Karpas-422 (cell line): ENCODE data around the gene SIPA1. TPM values are rescaled to one million over a fixed set of nuclear protein-coding genes. Genes with fewer than 3 reads are reported as not detected.

Experiments
- DNase-seq: peaks from one replicate; pipeline ENCODE4 v3.0.0-alpha.2; 2015
- H2AFZ ChIP-seq: fragments of 200-600 bp; sonication (generic); 2 replicates; pipeline ENCODE4 v1.6.1; 2014; ENCODE audit warnings: antibody characterized with exemption, low read length, mixed read lengths
- H3K27ac ChIP-seq: fragments of 200-600 bp; sonication (generic); 2 replicates; pipeline ENCODE4 v1.5.1; 2014; ENCODE audit warnings: mild to moderate bottlenecking, low read length, moderate library complexity
- H3K27me3 ChIP-seq: fragments of 200-600 bp; sonication (generic); 2 replicates; pipeline ENCODE4 v1.6.1; 2014; ENCODE audit warnings: low read length, mixed read lengths
- H3K36me3 ChIP-seq: fragments of 200-600 bp; sonication (generic); 2 replicates; pipeline ENCODE4 v1.6.1; 2014; ENCODE audit warnings: low read length, mixed read lengths; ENCODE audit not compliant: insufficient read depth
- H3K4me1 ChIP-seq: fragments of 200-600 bp; sonication (generic); 2 replicates; pipeline ENCODE4 v1.6.1; 2014; ENCODE audit warnings: mild to moderate bottlenecking, low read length, mixed read lengths
- H3K4me2 ChIP-seq: fragments of 200-600 bp; sonication (generic); 2 replicates; pipeline ENCODE4 v1.6.1; 2014; ENCODE audit warnings: low read length, low read depth, mild to moderate bottlenecking; ENCODE audit not compliant: poor library complexity, severe bottlenecking
- H3K4me3 ChIP-seq: fragments of 200-600 bp; sonication (generic); 2 replicates; pipeline ENCODE4 v1.5.1; 2014; ENCODE audit warnings: mild to moderate bottlenecking, antibody characterized with exemption, low read length, mixed read lengths
- H3K79me2 ChIP-seq: fragments of 200-600 bp; sonication (generic); 2 replicates; pipeline ENCODE4 v1.6.1; 2014; ENCODE audit warnings: mild to moderate bottlenecking, low read length, mixed read lengths
- H3K9ac ChIP-seq: fragments of 200-600 bp; sonication (generic); 2 replicates; pipeline ENCODE4 v1.6.0; 2014; ENCODE audit warnings: low read length
- H3K9me2 ChIP-seq: fragments of 200-600 bp; sonication (generic), shearing (Covaris generic); replicated peaks from 2 replicates; pipeline ENCODE4 v1.6.0; 2014; ENCODE audit warnings: mild to moderate bottlenecking, low read length, moderate library complexity; ENCODE audit not compliant: insufficient read depth
- H3K9me3 ChIP-seq: fragments of 300-700, 200-600 bp; sonication (generic); 2 replicates; pipeline ENCODE4 v1.6.1; 2014; ENCODE audit warnings: low read length, mixed read lengths
- H4K20me1 ChIP-seq: fragments of 200-600 bp; sonication (generic); 2 replicates; pipeline ENCODE4 v1.6.1; 2014; ENCODE audit warnings: mild to moderate bottlenecking, antibody characterized with exemption, low read length, low read depth; ENCODE audit not compliant: insufficient read depth
- total RNA-seq: library from RNA; depleted of rRNA; stranded (reverse); fragments of >200 nt; shearing (Covaris generic); gene quantifications from 2 replicates; pipeline ENCODE4 v1.2.3, GENCODE V29; 2014; ENCODE audit warnings: low replicate concordance

SIPA1 gene
- total RNA-seq, 1 experiment from 2014 or later = 74.6 TPM

DNA sequence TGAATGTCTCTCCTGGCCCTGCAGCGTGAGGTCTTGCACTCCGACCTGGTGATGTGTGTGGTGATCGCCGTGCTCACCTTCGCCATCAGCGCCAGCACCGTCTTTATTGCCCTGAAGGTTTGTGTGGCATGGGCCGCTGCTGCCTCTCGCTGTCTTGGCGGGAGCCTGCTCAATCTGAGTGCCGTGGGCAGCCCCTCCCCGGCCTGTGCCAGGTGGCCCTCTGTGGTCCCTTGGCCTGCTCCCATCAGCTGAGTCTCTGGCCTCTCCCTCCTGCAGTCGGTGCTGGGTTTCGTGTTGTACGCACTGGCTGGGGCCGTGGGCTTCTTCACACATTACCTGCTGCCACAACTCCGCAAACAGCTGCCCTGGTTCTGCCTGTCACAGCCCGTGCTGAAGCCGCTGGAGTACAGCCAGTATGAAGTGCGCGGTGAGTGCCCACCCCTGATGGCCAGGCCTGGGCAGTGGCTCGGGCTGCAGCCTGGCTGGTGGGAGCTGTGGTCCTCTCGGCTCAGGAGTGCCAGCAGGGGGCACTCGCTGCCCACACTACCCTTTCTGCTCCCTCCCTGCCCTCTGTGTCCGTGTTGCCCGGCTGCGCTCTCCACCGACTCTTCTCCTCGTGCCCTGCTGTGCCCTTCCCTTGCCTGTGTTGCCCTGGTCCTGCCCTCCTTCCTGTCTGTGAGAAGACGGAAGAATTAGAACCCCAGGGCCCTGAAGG, 12.1 kb upstream of the SIPA1 start:
- H3K4me1 ChIP-seq = no peaks in the 10 kb centered on the region
- no peak overlapping the region for H2AFZ ChIP-seq
- H4K20me1 ChIP-seq = 0 out of 2 replicates have a peak, but pooled peaks cover 9% of the 10 kb centered on the region
- no peaks in the 10 kb centered on the region for H3K27me3 ChIP-seq
- peaks cover 20% of the 10 kb centered on the region; the same call in 1 of the 2 replicates for H3K36me3 ChIP-seq
- H3K4me2 ChIP-seq = no peak overlapping the region
- no peaks in the 10 kb centered on the region for H3K9me2 ChIP-seq
- H3K4me3 ChIP-seq = no peak overlapping the region
- no peaks in the 10 kb centered on the region for H3K9me3 ChIP-seq
- no peak overlapping the region for H3K27ac ChIP-seq
- H3K79me2 ChIP-seq = no peaks in the 10 kb centered on the region
- H3K9ac ChIP-seq = no peak overlapping the region
- peak; percentile 76 for DNase-seq

DNA sequence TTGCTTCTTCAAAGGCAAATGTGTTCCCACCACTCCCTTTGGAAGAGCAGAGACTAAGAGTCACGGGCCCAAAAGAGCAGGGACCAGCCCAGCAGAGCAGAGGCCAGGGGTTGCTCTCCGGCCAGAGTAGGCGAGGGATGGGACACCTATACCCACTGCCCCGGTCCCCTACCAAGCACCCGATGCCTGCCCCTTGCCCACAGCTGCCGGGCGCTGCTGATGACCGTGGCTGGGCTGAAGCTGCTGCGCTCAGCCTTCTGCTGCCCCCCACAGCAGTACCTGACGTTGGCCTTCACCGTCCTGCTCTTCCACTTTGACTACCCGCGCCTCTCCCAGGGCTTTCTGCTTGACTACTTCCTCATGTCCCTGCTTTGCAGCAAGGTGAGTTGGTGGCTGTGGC, 10.7 kb upstream of the SIPA1 start:
- H3K27me3 ChIP-seq = no peaks in the 10 kb centered on the region
- H3K4me1 ChIP-seq = no peaks in the 10 kb centered on the region
- H3K9me2 ChIP-seq = no peaks in the 10 kb centered on the region
- no peak overlapping the region for H3K27ac ChIP-seq
- no peak overlapping the region for H3K9ac ChIP-seq
- H4K20me1 ChIP-seq = 0 out of 2 replicates have a peak, but pooled peaks cover 9% of the 10 kb centered on the region
- no peak overlapping the region for H3K4me2 ChIP-seq
- peaks cover 20% of the 10 kb centered on the region; the same call in 1 of the 2 replicates for H3K36me3 ChIP-seq
- no peak overlapping the region for H3K4me3 ChIP-seq
- H3K79me2 ChIP-seq = no peaks in the 10 kb centered on the region
- no peaks in the 10 kb centered on the region for H3K9me3 ChIP-seq
- no peak for DNase-seq
- H2AFZ ChIP-seq = no peak overlapping the region

DNA sequence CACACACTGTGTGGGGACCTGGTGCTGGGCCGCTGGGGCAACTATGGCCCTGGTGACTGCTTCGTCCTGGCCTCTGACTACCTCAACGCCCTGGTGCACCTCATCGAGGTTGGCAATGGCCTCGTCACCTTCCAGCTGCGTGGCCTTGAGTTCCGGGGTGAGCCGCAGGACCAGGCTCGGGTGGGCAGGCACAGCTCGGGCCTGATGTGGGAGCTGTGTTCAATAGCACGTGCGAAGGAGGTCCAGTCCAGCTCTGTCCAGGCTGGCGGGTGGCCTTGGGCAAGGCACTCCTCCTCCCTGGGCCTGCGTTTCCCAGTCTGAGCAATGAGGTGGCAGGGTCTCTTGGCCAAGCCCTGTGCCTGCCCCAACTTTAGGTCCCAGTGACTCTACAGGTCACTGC, 8.3 kb upstream of the SIPA1 start:
- DNase-seq = no peak
- H4K20me1 ChIP-seq = 0 out of 2 replicates have a peak, but pooled peaks cover 9% of the 10 kb centered on the region
- H3K36me3 ChIP-seq = peaks cover 20% of the 10 kb centered on the region; the same call in 1 of the 2 replicates
- H3K9ac ChIP-seq = no peak overlapping the region
- no peaks in the 10 kb centered on the region for H3K27me3 ChIP-seq
- no peaks in the 10 kb centered on the region for H3K4me1 ChIP-seq
- H3K79me2 ChIP-seq = no peaks in the 10 kb centered on the region
- no peak overlapping the region for H3K4me3 ChIP-seq
- H2AFZ ChIP-seq = no peak overlapping the region
- H3K9me2 ChIP-seq = no peaks in the 10 kb centered on the region
- H3K9me3 ChIP-seq = no peaks in the 10 kb centered on the region
- H3K4me2 ChIP-seq = no peak overlapping the region
- no peak overlapping the region for H3K27ac ChIP-seq

DNA sequence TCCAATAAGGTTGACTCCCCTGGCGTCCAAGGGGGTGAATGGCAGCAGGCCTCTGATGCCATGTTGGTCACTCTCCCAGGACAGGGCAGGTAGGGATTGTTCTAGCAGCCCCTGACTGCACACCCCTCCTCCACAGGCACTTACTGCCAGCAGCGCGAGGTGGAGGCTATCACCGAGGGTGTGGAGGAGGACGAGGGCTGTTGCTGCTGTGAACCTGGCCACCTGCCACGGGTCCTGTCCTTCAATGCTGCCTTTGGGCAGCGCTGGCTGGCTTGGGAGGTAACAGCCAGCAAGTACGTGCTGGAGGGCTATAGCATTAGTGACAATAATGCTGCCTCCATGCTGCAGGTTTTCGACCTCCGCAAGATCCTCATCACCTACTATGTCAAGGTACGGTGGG, 7.7 kb upstream of the SIPA1 start:
- no peak overlapping the region for H2AFZ ChIP-seq
- no peak overlapping the region for H3K27ac ChIP-seq
- H4K20me1 ChIP-seq = 0 out of 2 replicates have a peak, but pooled peaks cover 9% of the 10 kb centered on the region
- no peaks in the 10 kb centered on the region for H3K9me3 ChIP-seq
- H3K27me3 ChIP-seq = no peaks in the 10 kb centered on the region
- no peak overlapping the region for H3K4me2 ChIP-seq
- no peaks in the 10 kb centered on the region for H3K79me2 ChIP-seq
- no peak overlapping the region for H3K9ac ChIP-seq
- H3K4me1 ChIP-seq = no peaks in the 10 kb centered on the region
- DNase-seq = no peak
- H3K36me3 ChIP-seq = peaks cover 25% of the 10 kb centered on the region; the same call in 1 of the 2 replicates
- H3K4me3 ChIP-seq = no peak overlapping the region
- no peaks in the 10 kb centered on the region for H3K9me2 ChIP-seq

DNA sequence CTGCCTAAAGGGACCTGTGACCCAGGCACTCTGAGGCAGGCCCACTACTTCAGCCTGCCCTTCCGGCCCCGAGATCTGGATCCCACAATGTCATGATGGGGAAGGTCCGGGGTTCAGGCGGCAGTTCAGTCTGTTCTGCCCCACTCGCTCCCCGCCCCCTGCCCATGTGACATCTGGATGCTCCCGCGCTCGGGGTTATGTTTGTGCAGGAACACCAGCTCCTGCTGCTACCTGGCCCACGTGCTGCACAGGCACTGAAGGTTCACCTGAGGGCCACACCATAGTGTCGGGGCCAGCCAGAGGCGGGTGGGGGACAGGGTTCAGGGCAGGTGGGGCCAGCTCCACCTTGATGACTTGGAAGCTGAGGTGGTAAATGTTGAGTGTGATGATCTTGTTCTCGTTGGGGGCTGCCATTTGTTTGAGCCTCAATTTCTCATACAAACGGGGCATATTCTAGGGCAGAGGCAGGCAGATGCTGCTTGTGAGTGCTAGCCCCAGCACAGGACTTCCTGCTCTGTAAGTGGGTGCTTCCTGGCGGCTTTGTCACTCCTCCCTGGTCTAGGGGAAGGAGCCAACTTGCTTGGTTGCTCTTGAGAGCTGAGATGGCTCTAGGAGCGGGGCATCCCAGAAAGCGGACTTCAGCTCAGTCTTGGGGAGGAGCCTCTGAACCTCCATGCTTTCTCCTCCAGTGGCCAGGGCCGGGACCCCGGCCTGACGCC, 4.4 kb upstream of the SIPA1 start:
- no peak overlapping the region for H3K27ac ChIP-seq

DNA sequence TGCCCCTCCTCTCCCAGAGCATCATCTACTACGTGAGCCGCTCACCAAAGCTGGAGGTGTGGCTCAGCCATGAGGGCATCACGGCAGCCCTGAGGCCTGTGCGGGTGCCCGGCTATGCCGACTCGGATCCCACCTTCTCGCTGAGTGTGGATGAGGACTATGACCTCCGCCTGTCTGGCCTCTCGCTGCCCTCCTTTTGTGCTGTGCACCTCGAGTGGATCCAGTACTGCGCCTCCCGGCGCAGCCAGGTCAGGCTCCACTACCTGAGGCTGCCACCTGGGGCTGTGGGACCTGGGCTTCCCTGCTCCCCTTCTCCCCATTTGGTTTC, 3.8 kb upstream of the SIPA1 start:
- Histone ChIP-seq H3K9me2 (no peaks in the 10 kb centered on the region), H3K27me3 (no peaks in the 10 kb centered on the region), H3K36me3 (peaks cover 8% of the 10 kb centered on the region; the same call in 1 of the 2 replicates), H3K4me3 (no peak overlapping the region), H3K4me1 (peaks cover 15% of the 10 kb centered on the region), H2AFZ (no peak overlapping the region), H3K27ac (no peak overlapping the region), H3K79me2 (no peaks in the 10 kb centered on the region), H3K4me2 (no peak overlapping the region), H4K20me1 (no peaks in the 10 kb centered on the region), H3K9ac (no peak overlapping the region), H3K9me3 (no peaks in the 10 kb centered on the region)
- DNase-seq = no peak

More for the DNA sequence above, 4.4 kb upstream of the SIPA1 start:
- no peaks in the 10 kb centered on the region for H3K9me2 ChIP-seq
- no peak overlapping the region for H3K4me2 ChIP-seq
- no peaks in the 10 kb centered on the region for H3K79me2 ChIP-seq
- H2AFZ ChIP-seq = no peak overlapping the region
- peaks cover 10% of the 10 kb centered on the region for H3K4me1 ChIP-seq
- H3K36me3 ChIP-seq = peaks cover 8% of the 10 kb centered on the region; the same call in 1 of the 2 replicates
- no peaks in the 10 kb centered on the region for H3K27me3 ChIP-seq
- no peaks in the 10 kb centered on the region for H3K9me3 ChIP-seq
- H4K20me1 ChIP-seq = no peaks in the 10 kb centered on the region
- no peak overlapping the region for H3K4me3 ChIP-seq
- H3K9ac ChIP-seq = no peak overlapping the region
- DNase-seq = no peak

DNA sequence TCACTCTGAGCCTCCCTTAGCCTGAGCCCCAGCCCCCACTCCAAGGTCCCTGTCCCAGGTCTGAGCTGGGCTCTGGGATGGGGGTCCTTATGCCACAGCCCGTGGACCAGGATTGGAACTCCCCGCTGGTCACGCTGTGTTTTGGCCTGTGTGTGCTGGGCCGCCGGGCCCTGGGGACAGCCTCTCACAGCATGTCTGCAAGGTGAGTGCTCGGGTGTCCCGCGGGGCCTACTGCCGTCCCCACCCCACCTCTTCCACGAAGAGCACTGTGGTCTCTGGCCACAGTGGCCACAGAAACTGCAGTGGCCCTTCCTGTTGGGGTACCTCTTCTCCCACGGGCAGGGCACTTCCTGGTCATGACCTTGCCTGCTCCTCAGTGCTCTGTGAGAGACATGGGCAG, 3.5 kb upstream of the SIPA1 start:
- no peaks in the 10 kb centered on the region for H3K27me3 ChIP-seq
- H3K9me3 ChIP-seq = no peaks in the 10 kb centered on the region
- no peak overlapping the region for H3K4me3 ChIP-seq
- 0 out of 2 replicates have a peak, but pooled peaks cover 7% of the 10 kb centered on the region for H3K36me3 ChIP-seq
- no peak overlapping the region for H3K4me2 ChIP-seq
- H3K9ac ChIP-seq = no peak overlapping the region
- H2AFZ ChIP-seq = no peak overlapping the region
- H3K27ac ChIP-seq = no peak overlapping the region
- H3K9me2 ChIP-seq = no peaks in the 10 kb centered on the region
- no peaks in the 10 kb centered on the region for H3K79me2 ChIP-seq
- DNase-seq = no peak
- peaks cover 19% of the 10 kb centered on the region for H3K4me1 ChIP-seq
- H4K20me1 ChIP-seq = no peaks in the 10 kb centered on the region

DNA sequence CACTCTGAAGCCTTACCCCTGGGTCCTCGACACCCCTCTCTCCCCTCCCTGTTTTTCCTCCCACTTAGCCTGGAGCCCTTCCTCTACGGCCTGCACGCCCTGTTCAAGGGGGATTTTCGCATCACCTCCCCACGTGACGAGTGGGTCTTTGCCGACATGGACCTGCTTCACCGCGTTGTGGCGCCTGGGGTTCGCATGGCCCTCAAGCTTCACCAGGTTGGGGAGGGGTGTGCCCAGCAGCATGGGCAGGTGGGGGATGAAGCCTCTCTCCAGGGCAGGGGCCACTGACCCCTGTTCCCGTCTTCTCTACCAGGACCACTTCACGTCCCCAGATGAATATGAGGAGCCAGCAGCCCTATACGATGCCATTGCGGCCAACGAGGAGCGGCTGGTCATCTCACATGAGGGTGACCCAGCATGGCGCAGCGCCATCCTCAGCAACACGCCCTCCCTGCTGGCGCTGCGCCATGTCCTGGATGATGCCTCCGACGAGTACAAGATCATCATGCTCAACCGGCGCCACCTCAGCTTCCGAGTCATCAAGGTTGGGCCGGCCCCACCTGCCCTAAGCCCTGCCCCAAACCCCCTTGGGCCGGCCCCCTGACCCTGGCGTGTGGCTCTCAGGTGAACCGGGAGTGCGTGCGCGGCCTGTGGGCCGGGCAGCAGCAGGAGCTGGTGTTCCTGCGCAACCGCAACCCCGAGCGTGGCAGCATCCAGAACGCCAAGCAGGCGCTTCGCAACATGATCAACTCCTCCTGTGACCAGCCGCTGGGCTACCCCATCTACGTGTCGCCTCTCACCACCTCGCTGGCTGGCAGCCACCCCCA, 2.8 kb upstream of the SIPA1 start:
- Histone ChIP-seq H3K4me3 (no peak overlapping the region), H3K9ac (no peak overlapping the region), H3K27me3 (no peaks in the 10 kb centered on the region), H3K9me3 (no peaks in the 10 kb centered on the region), H3K79me2 (no peaks in the 10 kb centered on the region), H3K36me3 (0 out of 2 replicates have a peak, but pooled peaks cover 5% of the 10 kb centered on the region), H3K4me1 (peaks cover 26% of the 10 kb centered on the region), H2AFZ (no peak overlapping the region), H3K27ac (no peak overlapping the region), H3K9me2 (no peaks in the 10 kb centered on the region), H4K20me1 (no peaks in the 10 kb centered on the region), H3K4me2 (no peak overlapping the region)
- no peak for DNase-seq
